ENCODE results near the gene LSM14A. TPM values are rescaled to one million over a fixed set of nuclear protein-coding genes. Genes with fewer than 3 reads are reported as not detected.
A peak's percentile ranks its signal among the peaks of the same experiment; 100 is the strongest.

Gene LSM14A
- total RNA-seq, 1 experiment from 2014 or later: 171 TPM

- Histone ChIP-seq H3K27ac (ENCODE audit: low read length) (peak overlapping the region; percentile 70), H4K20me1 (ENCODE audit: insufficient read depth, low read depth, low read length) (no peaks in the 10 kb centered on the region), H3K9me3 (ENCODE audit: low read length) (no peaks in the 10 kb centered on the region), H3K36me3 (ENCODE audit: insufficient read depth, low read length) (no peaks in the 10 kb centered on the region), H3K4me1 (ENCODE audit: low read length) (peaks cover 17% of the 10 kb centered on the region), H3K79me2 (ENCODE audit: low read length) (no peaks in the 10 kb centered on the region), H3K4me2 (ENCODE audit: low read depth, low read length, poor library complexity, severe bottlenecking) (peak overlapping the region; percentile 97), H3K9ac (ENCODE audit: low read length) (peak overlapping the region; percentile 98), H2AFZ (ENCODE audit: low read length) (peak overlapping the region; percentile 95), H3K4me3 (ENCODE audit: low read length) (peak overlapping the region; percentile 99), H3K27me3 (ENCODE audit: low read length) (no peaks in the 10 kb centered on the region), H3K9me2 (replicated peaks; ENCODE audit: insufficient read depth, low read length) (no peaks in the 10 kb centered on the region)
- DNase-seq: peak; percentile 98
Observed at GRCh38 chr19:34134190-34135053, 37.9 kb upstream of the LSM14A start.

GRCh38 chr19:34135054-34135800 is 37.1 kb upstream of the LSM14A start:
- H3K4me3 ChIP-seq (ENCODE audit: low read length): peak overlapping the region; percentile 99
- peaks cover 17% of the 10 kb centered on the region for H3K4me1 ChIP-seq (ENCODE audit: low read length)
- peak overlapping the region; percentile 97 for H3K4me2 ChIP-seq (ENCODE audit: low read depth, low read length, poor library complexity, severe bottlenecking)
- DNase-seq: peak; percentile 77
- 0 out of 2 replicates have a peak overlapping the region, but pooled peaks have one; percentile 50 for H2AFZ ChIP-seq (ENCODE audit: low read length)
- H3K79me2 ChIP-seq (ENCODE audit: low read length): no peaks in the 10 kb centered on the region
- H3K27ac ChIP-seq (ENCODE audit: low read length): peak overlapping the region; percentile 70
- no peaks in the 10 kb centered on the region for H3K27me3 ChIP-seq (ENCODE audit: low read length)
- H3K9me3 ChIP-seq (ENCODE audit: low read length): no peaks in the 10 kb centered on the region
- no peaks in the 10 kb centered on the region for H3K9me2 ChIP-seq (replicated peaks; ENCODE audit: insufficient read depth, low read length)
- H3K36me3 ChIP-seq (ENCODE audit: insufficient read depth, low read length): no peaks in the 10 kb centered on the region
- H4K20me1 ChIP-seq (ENCODE audit: insufficient read depth, low read depth, low read length): no peaks in the 10 kb centered on the region
- H3K9ac ChIP-seq (ENCODE audit: low read length): peak overlapping the region; percentile 98

DNA sequence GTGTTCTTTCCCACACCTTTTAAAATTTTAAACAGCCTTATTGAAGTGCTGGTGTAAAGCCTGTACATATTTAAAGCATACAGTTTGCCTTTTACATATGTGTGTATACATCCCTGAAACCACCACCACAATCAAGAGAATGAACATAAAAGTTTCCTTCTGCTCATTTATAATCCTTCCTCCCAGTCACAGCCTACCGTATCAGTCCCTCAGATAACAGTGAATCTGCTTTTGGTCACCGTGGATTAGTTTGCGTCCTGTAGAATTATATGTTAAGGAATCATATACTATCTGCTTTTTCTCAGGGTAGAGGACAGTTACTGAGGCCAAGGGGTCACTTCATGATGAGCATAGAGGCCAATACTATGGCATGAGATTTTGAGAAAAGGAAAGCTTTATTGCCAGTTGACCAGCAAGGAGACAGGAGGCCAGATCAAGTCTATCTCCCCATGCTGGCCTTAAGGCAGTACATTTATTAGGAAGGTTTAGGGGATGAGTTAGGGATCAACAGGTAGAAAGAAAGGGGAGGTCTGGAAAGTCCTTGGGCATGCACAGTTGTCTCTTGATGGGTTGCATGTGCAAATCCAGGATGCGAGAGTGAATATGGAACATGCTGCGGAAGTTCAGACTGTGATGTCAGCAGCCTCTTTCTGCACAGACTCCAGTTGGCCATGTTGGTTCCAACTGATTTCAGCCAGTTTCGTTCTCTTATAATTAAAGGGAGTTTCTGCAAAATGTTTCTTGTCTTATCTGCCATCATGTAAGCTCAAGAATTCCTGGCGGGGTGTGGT is 36.3 kb upstream of the LSM14A start:
- Histone ChIP-seq H3K9me2 (replicated peaks; ENCODE audit: insufficient read depth, low read length) (no peaks in the 10 kb centered on the region), H3K27ac (ENCODE audit: low read length) (no peak overlapping the region), H4K20me1 (ENCODE audit: insufficient read depth, low read depth, low read length) (no peaks in the 10 kb centered on the region), H3K4me3 (ENCODE audit: low read length) (peak overlapping the region; percentile 99; the same call in 1 of the 2 replicates), H3K36me3 (ENCODE audit: insufficient read depth, low read length) (no peaks in the 10 kb centered on the region), H3K9ac (ENCODE audit: low read length) (0 out of 2 replicates have a peak overlapping the region, but pooled peaks have one; percentile 98), H3K4me2 (ENCODE audit: low read depth, low read length, poor library complexity, severe bottlenecking) (peak overlapping the region; percentile 97), H3K4me1 (ENCODE audit: low read length) (peaks cover 17% of the 10 kb centered on the region), H3K27me3 (ENCODE audit: low read length) (no peaks in the 10 kb centered on the region), H2AFZ (ENCODE audit: low read length) (no peak overlapping the region), H3K9me3 (ENCODE audit: low read length) (no peaks in the 10 kb centered on the region), H3K79me2 (ENCODE audit: low read length) (no peaks in the 10 kb centered on the region)
- DNase-seq: no peak

DNA sequence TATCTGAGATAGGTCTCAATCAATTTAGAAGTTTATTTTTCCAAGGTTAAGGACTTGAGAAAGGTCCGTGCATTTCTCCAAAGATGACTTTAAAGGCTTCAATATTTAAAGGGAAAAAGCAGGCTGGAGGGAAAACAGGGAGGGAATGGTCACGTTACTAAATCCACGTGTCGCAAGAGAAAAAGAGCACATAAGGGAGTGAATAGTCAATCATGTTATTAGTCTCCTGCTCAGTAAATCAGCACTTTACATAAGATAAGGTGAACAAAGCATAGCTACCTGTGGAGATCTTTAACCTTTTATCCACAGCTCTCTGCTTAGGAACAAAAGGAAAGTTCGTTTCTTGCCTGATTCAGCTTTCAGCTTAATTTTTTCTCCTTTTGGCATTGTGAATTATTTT is 31.3 kb upstream of the LSM14A start:
- Histone ChIP-seq H3K4me3 (ENCODE audit: low read length) (no peak overlapping the region), H2AFZ (ENCODE audit: low read length) (no peak overlapping the region), H3K9me3 (ENCODE audit: low read length) (no peaks in the 10 kb centered on the region), H3K79me2 (ENCODE audit: low read length) (no peaks in the 10 kb centered on the region), H3K27me3 (ENCODE audit: low read length) (no peaks in the 10 kb centered on the region), H3K36me3 (ENCODE audit: insufficient read depth, low read length) (no peaks in the 10 kb centered on the region), H3K27ac (ENCODE audit: low read length) (no peak overlapping the region), H3K4me1 (ENCODE audit: low read length) (peaks cover 5% of the 10 kb centered on the region), H3K9ac (ENCODE audit: low read length) (no peak overlapping the region), H3K9me2 (replicated peaks; ENCODE audit: insufficient read depth, low read length) (no peaks in the 10 kb centered on the region), H4K20me1 (ENCODE audit: insufficient read depth, low read depth, low read length) (no peaks in the 10 kb centered on the region), H3K4me2 (ENCODE audit: low read depth, low read length, poor library complexity, severe bottlenecking) (no peak overlapping the region)
- no peak for DNase-seq

- Histone ChIP-seq H2AFZ (ENCODE audit: low read length) (no peak overlapping the region), H3K9me2 (replicated peaks; ENCODE audit: insufficient read depth, low read length) (no peaks in the 10 kb centered on the region), H3K4me1 (ENCODE audit: low read length) (peaks cover 5% of the 10 kb centered on the region), H3K36me3 (ENCODE audit: insufficient read depth, low read length) (no peaks in the 10 kb centered on the region), H3K4me2 (ENCODE audit: low read depth, low read length, poor library complexity, severe bottlenecking) (no peak overlapping the region), H3K79me2 (ENCODE audit: low read length) (no peaks in the 10 kb centered on the region), H3K27ac (ENCODE audit: low read length) (no peak overlapping the region), H4K20me1 (ENCODE audit: insufficient read depth, low read depth, low read length) (no peaks in the 10 kb centered on the region), H3K9ac (ENCODE audit: low read length) (no peak overlapping the region), H3K4me3 (ENCODE audit: low read length) (no peak overlapping the region), H3K9me3 (ENCODE audit: low read length) (no peaks in the 10 kb centered on the region), H3K27me3 (ENCODE audit: low read length) (no peaks in the 10 kb centered on the region)
- no peak for DNase-seq
Observed at GRCh38 chr19:34142440-34142839, 29.9 kb upstream of the LSM14A start.

DNA sequence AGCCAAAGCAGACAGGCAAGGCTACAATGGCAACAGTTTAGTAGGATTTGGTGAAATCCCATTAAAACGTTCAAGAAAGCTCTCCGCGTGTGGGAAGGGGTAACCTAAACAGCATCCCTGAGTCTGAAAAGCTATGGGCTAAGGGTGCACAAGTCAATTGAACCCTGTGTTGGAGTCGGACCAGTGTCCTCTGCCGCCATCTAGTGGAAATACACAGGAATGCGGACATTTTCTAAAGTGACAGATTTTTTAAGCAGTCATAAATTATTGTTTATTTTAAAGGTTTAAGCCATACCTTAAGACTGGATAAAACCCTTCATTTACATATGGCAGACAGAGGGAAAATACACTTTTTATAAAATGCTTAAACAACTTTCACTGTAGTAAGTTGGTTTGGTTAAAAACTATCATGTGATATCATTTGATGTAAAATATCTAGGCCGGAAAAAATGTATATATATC is 26.5 kb upstream of the LSM14A start:
- Histone ChIP-seq H3K4me3 (ENCODE audit: low read length) (no peak overlapping the region), H3K36me3 (ENCODE audit: insufficient read depth, low read length) (no peaks in the 10 kb centered on the region), H2AFZ (ENCODE audit: low read length) (no peak overlapping the region), H3K9me3 (ENCODE audit: low read length) (no peaks in the 10 kb centered on the region), H3K79me2 (ENCODE audit: low read length) (no peaks in the 10 kb centered on the region), H3K27ac (ENCODE audit: low read length) (no peak overlapping the region), H3K9me2 (replicated peaks; ENCODE audit: insufficient read depth, low read length) (no peaks in the 10 kb centered on the region), H3K4me1 (ENCODE audit: low read length) (peaks cover 5% of the 10 kb centered on the region), H3K4me2 (ENCODE audit: low read depth, low read length, poor library complexity, severe bottlenecking) (no peak overlapping the region), H3K9ac (ENCODE audit: low read length) (no peak overlapping the region), H4K20me1 (ENCODE audit: insufficient read depth, low read depth, low read length) (no peaks in the 10 kb centered on the region), H3K27me3 (ENCODE audit: low read length) (no peaks in the 10 kb centered on the region)
- peak; percentile 84 for DNase-seq

- no peak overlapping the region for H3K27ac ChIP-seq (ENCODE audit: low read length)
- H3K79me2 ChIP-seq (ENCODE audit: low read length): no peaks in the 10 kb centered on the region
- no peak for DNase-seq
- no peaks in the 10 kb centered on the region for H3K27me3 ChIP-seq (ENCODE audit: low read length)
- H2AFZ ChIP-seq (ENCODE audit: low read length): no peak overlapping the region
- H4K20me1 ChIP-seq (ENCODE audit: insufficient read depth, low read depth, low read length): no peaks in the 10 kb centered on the region
- no peaks in the 10 kb centered on the region for H3K9me3 ChIP-seq (ENCODE audit: low read length)
- no peak overlapping the region for H3K4me2 ChIP-seq (ENCODE audit: low read depth, low read length, poor library complexity, severe bottlenecking)
- H3K36me3 ChIP-seq (ENCODE audit: insufficient read depth, low read length): no peaks in the 10 kb centered on the region
- no peaks in the 10 kb centered on the region for H3K4me1 ChIP-seq (ENCODE audit: low read length)
- H3K9me2 ChIP-seq (replicated peaks; ENCODE audit: insufficient read depth, low read length): no peaks in the 10 kb centered on the region
- no peak overlapping the region for H3K9ac ChIP-seq (ENCODE audit: low read length)
- H3K4me3 ChIP-seq (ENCODE audit: low read length): no peak overlapping the region
Observed at GRCh38 chr19:34148658-34149185, 23.6 kb upstream of the LSM14A start.

Data from Karpas-422 (cell line).